ENCODE results near the gene GTF2IRD1. TPM values are rescaled to one million over a fixed set of nuclear protein-coding genes. Genes with fewer than 3 reads are reported as not detected.
A peak's percentile ranks its signal among the peaks of the same experiment; 100 is the strongest.

The GTF2IRD1 gene
- total RNA-seq, 1 experiment from 2014 or later = 73.6 TPM

- no TSS peak for BruUV-seq (replicated peaks)
- intact Hi-C loops (cut with micrococcal nuclease; ENCODE audit: unreplicated experiment) = no loop called here
- Histone ChIP-seq H3K4me1 (ENCODE audit: insufficient read depth, low read length, poor library complexity, severe bottlenecking) (peaks cover 6% of the 10 kb centered on the region), H3K36me3 (ENCODE audit: insufficient read depth, low read length, poor library complexity, severe bottlenecking) (no peaks in the 10 kb centered on the region), H3K27ac (ENCODE audit: low read depth, low read length, poor library complexity, severe bottlenecking) (no peak overlapping the region), H3K9me3 (ENCODE audit: low read depth, low read length, poor library complexity, severe bottlenecking) (no peaks in the 10 kb centered on the region), H3K27me3 (replicated peaks; ENCODE audit: insufficient read depth, low read depth, low read length, poor library complexity) (no peaks in the 10 kb centered on the region), H3K4me3 (ENCODE audit: low read depth, low read length, poor library complexity, severe bottlenecking) (no peak overlapping the region)
- no peak for DNase-seq (ENCODE audit: low spot score)
- TF ChIP-seq CTCF (conservative IDR thresholded peaks at IDR 0.05; ENCODE audit: low read depth, low read length) (no peak), EZH2 (IDR thresholded peaks at IDR 0.05; ENCODE audit: borderline replicate concordance, low read depth, low read length, poor library complexity, severe bottlenecking) (no peak)
- CTCF ChIA-PET = no interaction called here
- POLR2A ChIA-PET (ENCODE audit: low non-redundant PET) = no interaction called here
Observed at GRCh38 chr7:74623135-74623534, 169.4 kb downstream of the GTF2IRD1 start.

DNA sequence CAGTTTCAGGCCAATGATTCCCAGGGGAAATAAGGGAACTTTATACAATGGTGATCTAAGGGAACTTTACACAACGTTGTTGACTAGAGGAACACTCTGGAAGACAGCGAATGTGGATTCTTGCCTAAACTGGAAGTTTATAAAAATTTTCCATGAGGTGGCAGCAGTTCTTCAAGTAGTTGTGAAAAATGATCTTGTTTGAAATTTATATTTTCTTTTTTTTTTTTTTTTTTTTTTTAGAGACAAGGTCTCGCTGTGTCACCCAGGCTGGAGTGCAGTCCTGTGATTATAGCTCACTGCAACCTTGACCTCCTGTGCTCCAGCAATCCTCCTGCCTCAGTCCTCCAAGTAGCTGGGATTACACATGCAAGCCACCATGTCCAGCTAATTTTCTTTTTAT, 171.7 kb downstream of the GTF2IRD1 start:
- intact Hi-C loops (cut with micrococcal nuclease; ENCODE audit: unreplicated experiment) = no loop called here
- H3K36me3 ChIP-seq (ENCODE audit: insufficient read depth, low read length, poor library complexity, severe bottlenecking) = no peaks in the 10 kb centered on the region
- DNase-seq (ENCODE audit: low spot score) = peak; percentile 30
- no peak overlapping the region for H3K4me3 ChIP-seq (ENCODE audit: low read depth, low read length, poor library complexity, severe bottlenecking)
- TF ChIP-seq CTCF (conservative IDR thresholded peaks at IDR 0.05; ENCODE audit: low read depth, low read length) (peak; percentile 28; the same call in 1 of the 2 replicates), EZH2 (IDR thresholded peaks at IDR 0.05; ENCODE audit: borderline replicate concordance, low read depth, low read length, poor library complexity, severe bottlenecking) (no peak)
- H3K9me3 ChIP-seq (ENCODE audit: low read depth, low read length, poor library complexity, severe bottlenecking) = no peaks in the 10 kb centered on the region
- no TSS peak for BruUV-seq (replicated peaks)
- no peaks in the 10 kb centered on the region for H3K27me3 ChIP-seq (replicated peaks; ENCODE audit: insufficient read depth, low read depth, low read length, poor library complexity)
- no peak overlapping the region for H3K27ac ChIP-seq (ENCODE audit: low read depth, low read length, poor library complexity, severe bottlenecking)
- ChIA-PET POLR2A (ENCODE audit: low non-redundant PET) (no interaction called here), CTCF (no interaction called here)
- H3K4me1 ChIP-seq (ENCODE audit: insufficient read depth, low read length, poor library complexity, severe bottlenecking) = peaks cover 11% of the 10 kb centered on the region

GRCh38 chr7:74627661-74628411, 174.1 kb downstream of the GTF2IRD1 start:
- peak; percentile 71 for DNase-seq (ENCODE audit: low spot score)

More at GRCh38 chr7:74627661-74628411, 174.1 kb downstream of the GTF2IRD1 start:
- BruUV-seq (replicated peaks) = no TSS peak
- no peaks in the 10 kb centered on the region for H3K27me3 ChIP-seq (replicated peaks; ENCODE audit: insufficient read depth, low read depth, low read length, poor library complexity)
- H3K4me1 ChIP-seq (ENCODE audit: insufficient read depth, low read length, poor library complexity, severe bottlenecking) = peaks cover 11% of the 10 kb centered on the region
- peak overlapping the region; percentile 44 for H3K27ac ChIP-seq (ENCODE audit: low read depth, low read length, poor library complexity, severe bottlenecking)
- intact Hi-C loops (cut with micrococcal nuclease; ENCODE audit: unreplicated experiment) = no loop called here
- POLR2A ChIA-PET (ENCODE audit: low non-redundant PET) = no interaction called here
- no peaks in the 10 kb centered on the region for H3K36me3 ChIP-seq (ENCODE audit: insufficient read depth, low read length, poor library complexity, severe bottlenecking)
- CTCF ChIA-PET = no interaction called here
- no peak overlapping the region for H3K4me3 ChIP-seq (ENCODE audit: low read depth, low read length, poor library complexity, severe bottlenecking)
- TF ChIP-seq EZH2 (IDR thresholded peaks at IDR 0.05; ENCODE audit: borderline replicate concordance, low read depth, low read length, poor library complexity, severe bottlenecking) (no peak), CTCF (conservative IDR thresholded peaks at IDR 0.05; ENCODE audit: low read depth, low read length) (no peak)
- H3K9me3 ChIP-seq (ENCODE audit: low read depth, low read length, poor library complexity, severe bottlenecking) = no peaks in the 10 kb centered on the region

Measured in A673 (cell line).